ENCODE measurements around the gene DCP2.
A peak's percentile ranks its signal among the peaks of the same experiment; 100 is the strongest.

DCP2 gene

GRCh38 chr5:112965733-112966306 lies 10.8 kb upstream of the DCP2 start:
- no peak overlapping the region for H3K4me2 ChIP-seq
- H3K4me3 ChIP-seq = no peak overlapping the region
- no peaks in the 10 kb centered on the region for H3K36me3 ChIP-seq
- H3K4me1 ChIP-seq = peaks cover 6% of the 10 kb centered on the region; the same call in 1 of the 2 replicates
- H3K9ac ChIP-seq = no peak overlapping the region
- no peak for TF ChIP-seq Cebpa-rat (IDR thresholded peaks at IDR 0.05)
- H3K9me3 ChIP-seq = no peaks in the 10 kb centered on the region
- no peaks in the 10 kb centered on the region for H4K20me1 ChIP-seq
- H3K27me3 ChIP-seq = no peaks in the 10 kb centered on the region
- H3K27ac ChIP-seq = no peak overlapping the region

GRCh38 chr5:112967520-112968083 lies 9.0 kb upstream of the DCP2 start:
- Histone ChIP-seq H3K4me3 (no peak overlapping the region), H4K20me1 (no peaks in the 10 kb centered on the region), H3K9ac (no peak overlapping the region), H3K9me3 (no peaks in the 10 kb centered on the region), H3K27ac (no peak overlapping the region), H3K4me1 (peaks cover 6% of the 10 kb centered on the region; the same call in 1 of the 2 replicates), H3K4me2 (no peak overlapping the region), H3K36me3 (no peaks in the 10 kb centered on the region), H3K27me3 (no peaks in the 10 kb centered on the region)
- TF ChIP-seq Cebpa-rat (IDR thresholded peaks at IDR 0.05) = no peak

GRCh38 chr5:112968411-112969106 lies 8.0 kb upstream of the DCP2 start:
- Histone ChIP-seq H3K4me1 (peaks cover 6% of the 10 kb centered on the region; the same call in 1 of the 2 replicates), H3K27ac (no peak overlapping the region), H3K9ac (no peak overlapping the region), H3K9me3 (no peaks in the 10 kb centered on the region), H3K27me3 (no peaks in the 10 kb centered on the region), H3K36me3 (no peaks in the 10 kb centered on the region), H3K4me3 (no peak overlapping the region), H3K4me2 (no peak overlapping the region), H4K20me1 (no peaks in the 10 kb centered on the region)
- TF ChIP-seq Cebpa-rat (IDR thresholded peaks at IDR 0.05) = no peak

GRCh38 chr5:112971276-112971675 lies 5.3 kb upstream of the DCP2 start:
- H4K20me1 ChIP-seq = no peaks in the 10 kb centered on the region
- H3K4me2 ChIP-seq = no peak overlapping the region
- H3K27ac ChIP-seq = no peak overlapping the region
- no peak overlapping the region for H3K9ac ChIP-seq
- no peaks in the 10 kb centered on the region for H3K36me3 ChIP-seq
- no peak overlapping the region for H3K4me3 ChIP-seq
- H3K4me1 ChIP-seq = peaks cover 6% of the 10 kb centered on the region; the same call in 1 of the 2 replicates
- H3K9me3 ChIP-seq = no peaks in the 10 kb centered on the region
- no peak for TF ChIP-seq Cebpa-rat (IDR thresholded peaks at IDR 0.05)
- H3K27me3 ChIP-seq = no peaks in the 10 kb centered on the region

- no peaks in the 10 kb centered on the region for H3K36me3 ChIP-seq
- no peak for TF ChIP-seq Cebpa-rat (IDR thresholded peaks at IDR 0.05)
- H3K9me3 ChIP-seq = no peaks in the 10 kb centered on the region
- H3K9ac ChIP-seq = no peak overlapping the region
- H3K27ac ChIP-seq = no peak overlapping the region
- no peak overlapping the region for H3K4me3 ChIP-seq
- H3K4me2 ChIP-seq = no peak overlapping the region
- H3K27me3 ChIP-seq = no peaks in the 10 kb centered on the region
- H3K4me1 ChIP-seq = peaks cover 8% of the 10 kb centered on the region
- H4K20me1 ChIP-seq = peaks cover 7% of the 10 kb centered on the region; the same call in 1 of the 2 replicates
Observed at GRCh38 chr5:112973036-112973435, 3.6 kb upstream of the DCP2 start.

- no peak for TF ChIP-seq Cebpa-rat (IDR thresholded peaks at IDR 0.05)
- Histone ChIP-seq H3K36me3 (no peaks in the 10 kb centered on the region), H4K20me1 (peaks cover 16% of the 10 kb centered on the region; the same call in 1 of the 2 replicates), H3K4me2 (no peak overlapping the region), H3K27ac (no peak overlapping the region), H3K4me3 (no peak overlapping the region), H3K4me1 (peaks cover 16% of the 10 kb centered on the region), H3K27me3 (no peaks in the 10 kb centered on the region), H3K9ac (no peak overlapping the region), H3K9me3 (no peaks in the 10 kb centered on the region)
Observed at GRCh38 chr5:112973904-112974303, 2.7 kb upstream of the DCP2 start.

- Histone ChIP-seq H3K4me3 (no peak overlapping the region), H3K4me2 (no peak overlapping the region), H3K27ac (no peak overlapping the region), H3K9me3 (no peaks in the 10 kb centered on the region), H3K4me1 (peaks cover 24% of the 10 kb centered on the region), H3K27me3 (no peaks in the 10 kb centered on the region), H3K36me3 (no peaks in the 10 kb centered on the region), H3K9ac (no peak overlapping the region), H4K20me1 (peaks cover 16% of the 10 kb centered on the region; the same call in 1 of the 2 replicates)
- no peak for TF ChIP-seq Cebpa-rat (IDR thresholded peaks at IDR 0.05)
Observed at GRCh38 chr5:112974901-112975300, 1.7 kb upstream of the DCP2 start.

- Histone ChIP-seq H3K4me2 (peak overlapping the region; percentile 76), H3K9me3 (no peaks in the 10 kb centered on the region), H4K20me1 (peaks cover 24% of the 10 kb centered on the region), H3K27ac (peak overlapping the region; percentile 85), H3K9ac (peak overlapping the region; percentile 34; the same call in 1 of the 2 replicates), H3K27me3 (no peaks in the 10 kb centered on the region), H3K36me3 (peaks cover 3% of the 10 kb centered on the region), H3K4me3 (peak overlapping the region; percentile 86), H3K4me1 (peaks cover 24% of the 10 kb centered on the region)
- TF ChIP-seq Cebpa-rat (IDR thresholded peaks at IDR 0.05) = no peak
Observed at GRCh38 chr5:112975721-112976431, 722 bp upstream of the DCP2 start.

GRCh38 chr5:112977440-112977861 lies 853 bp downstream of the DCP2 start:
- Histone ChIP-seq H4K20me1 (peaks cover 39% of the 10 kb centered on the region), H3K27me3 (no peaks in the 10 kb centered on the region), H3K27ac (peak overlapping the region; percentile 85), H3K4me3 (peak overlapping the region; percentile 86), H3K36me3 (peaks cover 19% of the 10 kb centered on the region), H3K4me1 (peaks cover 24% of the 10 kb centered on the region), H3K9me3 (no peaks in the 10 kb centered on the region), H3K9ac (peak overlapping the region; percentile 91), H3K4me2 (peak overlapping the region; percentile 86)
- no peak for TF ChIP-seq Cebpa-rat (IDR thresholded peaks at IDR 0.05)
